ENCODE measurements around the gene SMIM23. TPM values are rescaled to one million over a fixed set of nuclear protein-coding genes. Genes with fewer than 3 reads are reported as not detected.

The SMIM23 gene
- total RNA-seq, 1 experiment from 2014 or later = not detected

- intact Hi-C loops (cut with micrococcal nuclease; ENCODE audit: unreplicated experiment) = no loop called here
- no peak for DNase-seq (ENCODE audit: low spot score)
- H3K36me3 ChIP-seq (ENCODE audit: insufficient read depth, low read length, poor library complexity, severe bottlenecking) = no peaks in the 10 kb centered on the region
- no peak overlapping the region for H3K27ac ChIP-seq (ENCODE audit: low read depth, low read length, poor library complexity, severe bottlenecking)
- H3K9me3 ChIP-seq (ENCODE audit: low read depth, low read length, poor library complexity, severe bottlenecking) = no peaks in the 10 kb centered on the region
- ChIA-PET POLR2A (ENCODE audit: low non-redundant PET) (no interaction called here), CTCF (no interaction called here)
- peaks cover 48% of the 10 kb centered on the region for H3K27me3 ChIP-seq (replicated peaks; ENCODE audit: insufficient read depth, low read depth, low read length, poor library complexity)
- H3K4me3 ChIP-seq (ENCODE audit: low read depth, low read length, poor library complexity, severe bottlenecking) = no peak overlapping the region
- no peaks in the 10 kb centered on the region for H3K4me1 ChIP-seq (ENCODE audit: insufficient read depth, low read length, poor library complexity, severe bottlenecking)
- BruUV-seq (replicated peaks) = no TSS peak
- TF ChIP-seq, protein P1, sequence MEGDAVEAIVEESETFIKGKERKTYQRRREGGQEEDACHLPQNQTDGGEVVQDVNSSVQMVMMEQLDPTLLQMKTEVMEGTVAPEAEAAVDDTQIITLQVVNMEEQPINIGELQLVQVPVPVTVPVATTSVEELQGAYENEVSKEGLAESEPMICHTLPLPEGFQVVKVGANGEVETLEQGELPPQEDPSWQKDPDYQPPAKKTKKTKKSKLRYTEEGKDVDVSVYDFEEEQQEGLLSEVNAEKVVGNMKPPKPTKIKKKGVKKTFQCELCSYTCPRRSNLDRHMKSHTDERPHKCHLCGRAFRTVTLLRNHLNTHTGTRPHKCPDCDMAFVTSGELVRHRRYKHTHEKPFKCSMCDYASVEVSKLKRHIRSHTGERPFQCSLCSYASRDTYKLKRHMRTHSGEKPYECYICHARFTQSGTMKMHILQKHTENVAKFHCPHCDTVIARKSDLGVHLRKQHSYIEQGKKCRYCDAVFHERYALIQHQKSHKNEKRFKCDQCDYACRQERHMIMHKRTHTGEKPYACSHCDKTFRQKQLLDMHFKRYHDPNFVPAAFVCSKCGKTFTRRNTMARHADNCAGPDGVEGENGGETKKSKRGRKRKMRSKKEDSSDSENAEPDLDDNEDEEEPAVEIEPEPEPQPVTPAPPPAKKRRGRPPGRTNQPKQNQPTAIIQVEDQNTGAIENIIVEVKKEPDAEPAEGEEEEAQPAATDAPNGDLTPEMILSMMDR (conservative IDR thresholded peaks at IDR 0.05; ENCODE audit: low read depth, low read length) = no peak
- no peak for TF ChIP-seq EZH2 (IDR thresholded peaks at IDR 0.05; ENCODE audit: borderline replicate concordance, low read depth, low read length, poor library complexity, severe bottlenecking)
These were observed 22.8 kb downstream of the SMIM23 start for GRCh38 chr5:171808453-171808852.

- no peaks in the 10 kb centered on the region for H3K9me3 ChIP-seq (ENCODE audit: low read depth, low read length, poor library complexity, severe bottlenecking)
- no peaks in the 10 kb centered on the region for H3K4me1 ChIP-seq (ENCODE audit: insufficient read depth, low read length, poor library complexity, severe bottlenecking)
- intact Hi-C loops (cut with micrococcal nuclease; ENCODE audit: unreplicated experiment) = no loop called here
- H3K36me3 ChIP-seq (ENCODE audit: insufficient read depth, low read length, poor library complexity, severe bottlenecking) = no peaks in the 10 kb centered on the region
- TF ChIP-seq, protein P1 (conservative IDR thresholded peaks at IDR 0.05; ENCODE audit: low read depth, low read length) = no peak
- TF ChIP-seq EZH2 (IDR thresholded peaks at IDR 0.05; ENCODE audit: borderline replicate concordance, low read depth, low read length, poor library complexity, severe bottlenecking) = no peak
- H3K27ac ChIP-seq (ENCODE audit: low read depth, low read length, poor library complexity, severe bottlenecking) = no peak overlapping the region
- POLR2A ChIA-PET (ENCODE audit: low non-redundant PET) = no interaction called here
- no TSS peak for BruUV-seq (replicated peaks)
- peaks cover 48% of the 10 kb centered on the region for H3K27me3 ChIP-seq (replicated peaks; ENCODE audit: insufficient read depth, low read depth, low read length, poor library complexity)
- CTCF ChIA-PET = no interaction called here
- no peak overlapping the region for H3K4me3 ChIP-seq (ENCODE audit: low read depth, low read length, poor library complexity, severe bottlenecking)
- no peak for DNase-seq (ENCODE audit: low spot score)
These were observed 23.3 kb downstream of the SMIM23 start for GRCh38 chr5:171808951-171809350.

- no peak overlapping the region for H3K4me3 ChIP-seq (ENCODE audit: low read depth, low read length, poor library complexity, severe bottlenecking)
- no peaks in the 10 kb centered on the region for H3K36me3 ChIP-seq (ENCODE audit: insufficient read depth, low read length, poor library complexity, severe bottlenecking)
- no peaks in the 10 kb centered on the region for H3K9me3 ChIP-seq (ENCODE audit: low read depth, low read length, poor library complexity, severe bottlenecking)
- intact Hi-C loops (cut with micrococcal nuclease; ENCODE audit: unreplicated experiment) = no loop called here
- ChIA-PET CTCF (no interaction called here), POLR2A (ENCODE audit: low non-redundant PET) (no interaction called here)
- no TSS peak for BruUV-seq (replicated peaks)
- no peak overlapping the region for H3K27ac ChIP-seq (ENCODE audit: low read depth, low read length, poor library complexity, severe bottlenecking)
- TF ChIP-seq, protein P1 (conservative IDR thresholded peaks at IDR 0.05; ENCODE audit: low read depth, low read length) = no peak
- TF ChIP-seq EZH2 (IDR thresholded peaks at IDR 0.05; ENCODE audit: borderline replicate concordance, low read depth, low read length, poor library complexity, severe bottlenecking) = no peak
- no peaks in the 10 kb centered on the region for H3K4me1 ChIP-seq (ENCODE audit: insufficient read depth, low read length, poor library complexity, severe bottlenecking)
- H3K27me3 ChIP-seq (replicated peaks; ENCODE audit: insufficient read depth, low read depth, low read length, poor library complexity) = peaks cover 53% of the 10 kb centered on the region
- no peak for DNase-seq (ENCODE audit: low spot score)
These were observed 24.6 kb downstream of the SMIM23 start for GRCh38 chr5:171810227-171810626.

All from A673 (cell line).